GM21529 (cell line): ENCODE measurements around the gene PRRC1.
A peak's percentile ranks its signal among the peaks of the same experiment; 100 is the strongest.

Experiments used
- ATAC-seq: cut with Tn5 transposase; IDR thresholded peaks from one replicate; pipeline ENCODE4 v1.9.1; 2021; ENCODE audit not compliant: unreplicated experiment

PRRC1 gene

GRCh38 chr5:127517480-127518318 lies at the start of gene PRRC1:
Gene PRRC1 (plus strand): TSS chr5:127517640. CDS start chr5:127523480, 5,840 bp downstream.
- ATAC-seq, result peak; percentile 91

GRCh38 chr5:127471211-127471610 lies 46.2 kb upstream of the PRRC1 start:
- no peak for ATAC-seq

- no peak for ATAC-seq
Measured at GRCh38 chr5:127472700-127473099, 44.7 kb upstream of the PRRC1 start.

DNA sequence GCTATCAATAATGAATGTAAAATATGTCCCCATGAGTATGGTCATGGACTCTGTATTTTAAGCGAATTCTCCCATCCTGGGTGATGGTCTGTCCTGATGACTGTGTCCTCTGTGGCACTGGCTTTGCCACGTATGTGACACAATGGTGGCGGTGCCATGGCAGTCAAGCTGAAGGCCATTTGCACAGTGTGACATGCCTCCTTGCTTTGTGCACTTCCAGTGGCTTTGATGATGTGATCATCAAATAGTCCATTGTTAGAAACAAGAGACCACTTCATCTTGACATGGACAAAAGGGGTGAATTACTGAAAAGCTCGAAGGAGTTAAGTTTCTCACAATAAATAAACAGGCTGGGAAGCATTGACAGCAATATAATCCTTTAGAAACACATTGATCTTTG lies 31.0 kb upstream of the PRRC1 start:
- no peak for ATAC-seq

- peak; percentile 83 for ATAC-seq
Measured at GRCh38 chr5:127492854-127493738, 24.3 kb upstream of the PRRC1 start.

GRCh38 chr5:127498548-127498947 lies 18.9 kb upstream of the PRRC1 start:
- ATAC-seq, result no peak

- ATAC-seq, result no peak
Measured at GRCh38 chr5:127505905-127506304, 11.5 kb upstream of the PRRC1 start.

DNA sequence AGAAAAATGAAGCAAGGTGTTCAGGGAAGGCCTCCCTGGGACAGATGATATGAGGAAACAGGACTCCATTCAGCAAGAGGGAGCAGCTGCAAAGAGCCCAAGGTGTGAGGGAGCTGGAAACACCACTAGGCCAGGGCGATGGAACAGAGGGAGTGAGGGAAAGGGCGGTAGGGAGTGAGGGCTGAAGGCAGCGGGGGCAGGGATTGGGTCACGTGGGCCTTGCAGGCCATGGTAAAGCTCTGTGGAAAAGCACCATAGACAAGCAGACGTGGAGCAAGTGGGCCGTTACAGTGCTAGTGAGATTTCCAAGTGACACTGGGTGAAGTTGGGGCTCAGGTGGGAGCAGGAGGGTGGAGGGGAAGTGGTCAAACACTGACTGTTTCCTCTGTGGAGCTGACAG lies 10.8 kb upstream of the PRRC1 start:
- ATAC-seq, result no peak

- no peak for ATAC-seq
Measured at GRCh38 chr5:127508644-127509373, 8.6 kb upstream of the PRRC1 start.

GRCh38 chr5:127513408-127513970 lies 4.0 kb upstream of the PRRC1 start:
- no peak for ATAC-seq

GRCh38 chr5:127514816-127515215 lies 2.6 kb upstream of the PRRC1 start:
- ATAC-seq, result no peak

DNA sequence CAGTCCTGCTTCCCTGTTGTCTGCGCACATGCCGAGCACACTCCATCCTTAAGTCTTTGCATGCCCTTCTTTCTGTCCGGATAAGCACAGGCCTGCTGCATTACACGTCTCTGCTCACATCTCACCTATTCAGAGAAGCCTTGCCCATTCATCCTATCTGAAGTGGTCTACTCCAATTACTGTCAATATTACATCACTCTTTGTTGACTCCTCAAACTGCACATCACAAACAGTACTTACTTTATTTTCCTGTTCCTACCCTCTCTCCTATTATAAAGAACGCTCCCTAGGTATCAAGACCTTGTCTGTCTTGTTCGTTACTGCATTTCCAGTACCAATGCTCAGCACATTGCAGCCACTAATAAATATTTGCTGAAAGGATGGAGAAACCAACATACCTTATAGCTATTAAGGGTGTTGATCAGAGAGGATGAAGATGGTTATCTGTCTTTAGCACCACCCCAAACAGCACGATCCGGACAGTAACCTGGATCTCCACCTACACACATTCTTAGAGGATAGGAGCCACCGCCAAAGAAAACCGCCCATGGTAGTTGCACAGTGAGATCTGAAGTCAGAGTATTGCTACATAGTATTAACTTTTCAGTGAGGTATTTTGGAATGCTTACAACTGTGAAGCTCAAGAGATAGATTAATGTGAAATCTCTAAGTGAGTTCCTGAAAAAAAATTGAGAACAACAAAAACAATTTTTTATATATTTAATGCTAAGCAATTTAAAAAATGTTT lies 1.6 kb upstream of the PRRC1 start:
- no peak for ATAC-seq

GRCh38 chr5:127517110-127517479 lies 345 bp upstream of the PRRC1 start:
- peak; percentile 28 for ATAC-seq

GRCh38 chr5:127518319-127518621 lies 830 bp downstream of the PRRC1 start:
- ATAC-seq, result peak; percentile 28

GRCh38 chr5:127519527-127519926 lies 2.1 kb downstream of the PRRC1 start:
- no peak for ATAC-seq

GRCh38 chr5:127521138-127521770 lies 3.8 kb downstream of the PRRC1 start:
- ATAC-seq, result no peak

DNA sequence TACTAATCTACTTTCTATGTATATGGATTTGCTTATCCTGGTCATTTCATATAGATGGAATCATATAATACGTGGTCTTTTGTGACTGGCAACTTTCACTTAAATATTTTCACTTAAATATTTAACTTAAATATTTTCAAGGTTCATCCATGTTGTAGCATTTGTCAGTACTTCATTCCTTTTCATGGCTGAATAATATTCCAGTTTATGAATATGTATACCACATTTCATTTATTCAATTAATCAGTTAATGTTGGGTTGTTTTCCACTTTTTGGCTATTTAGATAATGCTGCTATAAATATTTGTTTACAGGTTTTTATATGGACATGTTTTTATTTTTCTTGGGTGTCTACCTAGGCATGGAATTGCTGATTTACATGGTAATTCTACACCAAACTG lies 7.7 kb downstream of the PRRC1 start:
- no peak for ATAC-seq

DNA sequence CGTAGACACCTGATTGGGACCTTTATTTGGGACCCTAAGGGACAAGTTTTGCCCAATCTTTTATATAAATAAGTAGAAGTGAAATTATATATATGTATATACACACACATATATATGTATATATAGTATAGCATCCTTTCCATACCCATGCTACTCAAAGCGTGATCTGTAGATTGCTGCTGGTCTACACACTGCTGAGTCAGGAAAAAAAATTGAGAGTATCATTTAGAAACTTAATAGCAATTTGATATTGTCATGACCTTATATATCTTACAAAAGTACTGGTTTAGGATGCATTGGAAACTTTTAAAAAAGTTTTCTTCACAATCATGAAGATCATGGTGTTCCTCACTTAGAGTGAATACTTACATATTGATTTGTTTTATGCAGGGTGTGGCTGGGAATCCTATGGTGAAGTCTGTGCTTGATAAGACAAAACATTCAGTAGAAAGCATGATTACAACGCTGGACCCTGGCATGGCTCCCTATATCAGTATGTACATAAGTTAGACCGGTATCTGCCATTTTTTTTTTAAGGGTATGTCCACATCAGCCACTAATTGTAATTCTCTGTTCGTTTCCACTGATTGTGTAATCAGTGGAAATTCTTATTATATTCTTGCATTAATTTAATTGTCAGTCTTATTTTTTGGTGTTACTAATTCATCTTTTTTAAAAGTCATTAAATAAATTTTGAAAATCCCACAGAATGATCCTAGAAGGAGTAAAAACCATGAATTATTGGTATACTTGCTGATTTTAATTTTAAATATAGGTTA lies 12.7 kb downstream of the PRRC1 start:
- no peak for ATAC-seq

- ATAC-seq, result no peak
Measured at GRCh38 chr5:127536687-127537086, 19.2 kb downstream of the PRRC1 start.
